Right renal cortex interstitium (tissue), 3 donors: ENCODE data around the gene LAMA3. TPM values are rescaled to one million over a fixed set of nuclear protein-coding genes. Genes with fewer than 3 reads are reported as not detected.

Experiments
- polyA plus RNA-seq, 3 donors: library from polyadenylated mRNA; unstranded; fragments of 120-200 nt; gene quantifications; one replicate each; pipeline ENCODE4 v1.2.1, GENCODE V29; 2013; ENCODE audit not compliant: insufficient read length in 3 of 3

LAMA3 gene
- polyA plus RNA-seq, 3 donors, result 1.6 to 2.6 (median 1.8) TPM

Other genes with a start within 250 kb of the LAMA3 start
- 10 to 100 TPM; 71.9 to 75.9 (median 73.8) TPM for gene RIOK3, start 236.2 kb upstream of the LAMA3 start, polyA plus RNA-seq
- 10 to 100 TPM; 23.7 to 25.3 (median 24.0) TPM for gene RMC1, start 185.9 kb upstream of the LAMA3 start, polyA plus RNA-seq
- 10 to 100 TPM; 18.5 to 21.3 (median 20.0) TPM for gene NPC1, start 102.9 kb upstream of the LAMA3 start, polyA plus RNA-seq
- under 1 TPM; 0.55 to 0.93 (median 0.78) TPM for gene ANKRD29, start 26.5 kb upstream of the LAMA3 start, polyA plus RNA-seq